Skeletal muscle tissue (tissue), 4 donors: Measurements from ENCODE around the gene STBD1. TPM values are rescaled to one million over a fixed set of nuclear protein-coding genes. Genes with fewer than 3 reads are reported as not detected.

Experiments
- H3K27ac ChIP-seq: one replicate; pipeline ENCODE4 v1.7.0; 2013; ENCODE audit warnings: mild to moderate bottlenecking, low read depth, low read length, inconsistent platforms
- H3K27me3 ChIP-seq, 3 donors: one replicate each; pipeline ENCODE4 v1.7.0; 2013; ENCODE audit warnings: low read length in 3 of 3; ENCODE audit not compliant: control insufficient read depth in 3 of 3, insufficient read depth in 3 of 3
- H3K36me3 ChIP-seq, 3 donors: one replicate each; pipeline ENCODE4 v1.7.0; 2013; ENCODE audit warnings: low read length in 3 of 3; ENCODE audit not compliant: control insufficient read depth in 3 of 3, insufficient read depth in 3 of 3
- H3K4me1 ChIP-seq, 3 donors: one replicate each; pipeline ENCODE4 v1.7.0; 2013; ENCODE audit warnings: low read length in 3 of 3, mild to moderate bottlenecking in 3 of 3; ENCODE audit not compliant: control insufficient read depth in 3 of 3, insufficient read depth in 3 of 3
- H3K4me3 ChIP-seq, 3 donors: one replicate each; pipeline ENCODE4 v1.7.0; 2013; ENCODE audit warnings: low read length in 3 of 3
- H3K9ac ChIP-seq, 3 donors: one replicate each; pipeline ENCODE4 v1.7.0; 2013; ENCODE audit warnings: low read length in 3 of 3, mild to moderate bottlenecking in 3 of 3, moderate library complexity in 2 of 3, low read depth in 1 of 3
- H3K9me3 ChIP-seq, 3 donors: one replicate each; pipeline ENCODE4 v1.7.0; 2013; ENCODE audit warnings: low read length in 3 of 3; ENCODE audit not compliant: control insufficient read depth in 3 of 3
- total RNA-seq: library from RNA; depleted of rRNA; stranded (reverse); fragments of >200 nt; gene quantifications from one replicate; pipeline ENCODE4 v1.2.3, GENCODE V29; 2014
- donor health status: Osteomylitis.

Gene STBD1
- total RNA-seq: 27.1 TPM

- H3K9me3 ChIP-seq: no peaks in the 10 kb centered on the region
Measured at GRCh38 chr4:76305971-76306881, at the start of gene STBD1. TSS of gene STBD1 (plus strand) at chr4:76306733. CDS start at chr4:76306770, 37 bp downstream.

DNA sequence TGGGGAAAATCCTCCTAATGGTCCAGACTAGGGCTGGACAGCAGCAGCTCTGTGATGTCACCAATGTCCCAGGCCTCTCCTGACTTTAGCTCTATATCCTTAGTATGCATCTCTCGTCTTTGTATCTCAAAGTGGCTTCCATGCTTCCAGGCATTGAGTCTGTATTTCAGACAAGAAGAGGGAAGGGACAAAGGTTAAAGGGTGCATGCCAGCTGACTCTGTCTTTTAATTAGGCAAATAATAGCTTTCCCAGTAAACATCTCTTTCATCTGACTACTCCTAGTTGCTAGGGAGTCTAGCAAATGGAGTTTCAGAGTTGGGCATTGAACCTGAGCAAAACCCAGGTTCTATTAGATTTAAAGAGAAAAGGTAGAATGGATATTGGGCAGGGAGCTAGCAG is 49.6 kb upstream of the STBD1 start:
- Histone ChIP-seq H3K36me3 (peaks cover 0 to 2% (median 0%) of the 10 kb centered on the region in 3 donors), H3K27ac (no peak overlapping the region), H3K9me3 (no peaks in the 10 kb centered on the region), H3K9ac (no peak overlapping the region), H3K4me1 (peaks cover 0 to 5% (median 2%) of the 10 kb centered on the region in 3 donors), H3K27me3 (no peaks in the 10 kb centered on the region), H3K4me3 (no peak overlapping the region)

More at GRCh38 chr4:76305971-76306881, at the start of gene STBD1:
- H3K27me3 ChIP-seq: no peaks in the 10 kb centered on the region
- H3K4me1 ChIP-seq: peaks cover 43 to 66% (median 53%) of the 10 kb centered on the region in 3 donors
- H3K27ac ChIP-seq: peak within 1 kb of the TSS; percentile 97
- peak within 1 kb of the TSS; percentile 81 to 97 (median 96) for H3K9ac ChIP-seq
- H3K4me3 ChIP-seq: peak within 1 kb of the TSS; percentile 87 to 92 (median 92)
- H3K36me3 ChIP-seq: peaks cover 9 to 21% (median 17%) of the 10 kb centered on the region in 3 donors

DNA sequence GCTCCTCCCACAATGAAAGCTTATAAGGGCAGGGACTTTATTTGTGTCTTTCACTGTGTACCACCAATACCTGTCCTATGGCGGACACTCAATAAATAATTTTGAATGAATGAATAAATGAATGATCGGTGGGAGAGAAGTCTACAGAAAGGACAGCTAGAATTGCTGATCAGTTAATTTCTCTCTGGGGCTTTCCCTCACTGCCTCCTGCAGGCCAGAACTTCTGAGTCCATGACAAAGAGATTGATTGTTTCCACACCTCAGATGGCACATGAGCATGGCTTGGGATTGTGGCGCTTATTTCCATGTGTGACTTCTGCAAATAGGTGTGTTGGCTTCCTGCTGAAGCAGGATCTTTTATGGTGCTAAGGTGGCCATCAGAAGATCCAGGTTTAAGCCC is 48.7 kb upstream of the STBD1 start:
- no peaks in the 10 kb centered on the region for H3K27me3 ChIP-seq
- no peaks in the 10 kb centered on the region for H3K9me3 ChIP-seq
- H3K36me3 ChIP-seq: peaks cover 0 to 2% (median 0%) of the 10 kb centered on the region in 3 donors
- no peaks in the 10 kb centered on the region for H3K4me1 ChIP-seq
- no peak overlapping the region for H3K9ac ChIP-seq
- no peak overlapping the region for H3K4me3 ChIP-seq
- H3K27ac ChIP-seq: no peak overlapping the region

- peaks cover 0 to 16% (median 3%) of the 10 kb centered on the region in 3 donors for H3K36me3 ChIP-seq
- no peaks in the 10 kb centered on the region for H3K9me3 ChIP-seq
- no peak overlapping the region for H3K9ac ChIP-seq
- no peaks in the 10 kb centered on the region for H3K27me3 ChIP-seq
- H3K4me3 ChIP-seq: no peak overlapping the region
- no peak overlapping the region for H3K27ac ChIP-seq
- H3K4me1 ChIP-seq: no peaks in the 10 kb centered on the region
Measured at GRCh38 chr4:76260571-76260970, 46.0 kb upstream of the STBD1 start.

- Histone ChIP-seq H3K4me1 (no peaks in the 10 kb centered on the region), H3K27ac (no peak overlapping the region), H3K27me3 (no peaks in the 10 kb centered on the region), H3K9me3 (no peaks in the 10 kb centered on the region), H3K9ac (no peak overlapping the region), H3K4me3 (no peak overlapping the region), H3K36me3 (peaks cover 0 to 26% (median 3%) of the 10 kb centered on the region in 3 donors)
Measured at GRCh38 chr4:76265631-76266218, 40.8 kb upstream of the STBD1 start.

GRCh38 chr4:76266627-76267026 is 39.9 kb upstream of the STBD1 start:
- no peak overlapping the region for H3K4me3 ChIP-seq
- no peaks in the 10 kb centered on the region for H3K27me3 ChIP-seq
- H3K9ac ChIP-seq: no peak overlapping the region
- H3K36me3 ChIP-seq: peaks cover 2 to 34% (median 3%) of the 10 kb centered on the region in 3 donors
- no peaks in the 10 kb centered on the region for H3K4me1 ChIP-seq
- H3K9me3 ChIP-seq: no peaks in the 10 kb centered on the region
- H3K27ac ChIP-seq: no peak overlapping the region

GRCh38 chr4:76267811-76268210 is 38.7 kb upstream of the STBD1 start:
- Histone ChIP-seq H3K4me1 (no peaks in the 10 kb centered on the region), H3K27me3 (no peaks in the 10 kb centered on the region), H3K9ac (no peak overlapping the region), H3K4me3 (no peak overlapping the region), H3K27ac (no peak overlapping the region), H3K9me3 (no peaks in the 10 kb centered on the region), H3K36me3 (peaks cover 2 to 34% (median 3%) of the 10 kb centered on the region in 3 donors)

DNA sequence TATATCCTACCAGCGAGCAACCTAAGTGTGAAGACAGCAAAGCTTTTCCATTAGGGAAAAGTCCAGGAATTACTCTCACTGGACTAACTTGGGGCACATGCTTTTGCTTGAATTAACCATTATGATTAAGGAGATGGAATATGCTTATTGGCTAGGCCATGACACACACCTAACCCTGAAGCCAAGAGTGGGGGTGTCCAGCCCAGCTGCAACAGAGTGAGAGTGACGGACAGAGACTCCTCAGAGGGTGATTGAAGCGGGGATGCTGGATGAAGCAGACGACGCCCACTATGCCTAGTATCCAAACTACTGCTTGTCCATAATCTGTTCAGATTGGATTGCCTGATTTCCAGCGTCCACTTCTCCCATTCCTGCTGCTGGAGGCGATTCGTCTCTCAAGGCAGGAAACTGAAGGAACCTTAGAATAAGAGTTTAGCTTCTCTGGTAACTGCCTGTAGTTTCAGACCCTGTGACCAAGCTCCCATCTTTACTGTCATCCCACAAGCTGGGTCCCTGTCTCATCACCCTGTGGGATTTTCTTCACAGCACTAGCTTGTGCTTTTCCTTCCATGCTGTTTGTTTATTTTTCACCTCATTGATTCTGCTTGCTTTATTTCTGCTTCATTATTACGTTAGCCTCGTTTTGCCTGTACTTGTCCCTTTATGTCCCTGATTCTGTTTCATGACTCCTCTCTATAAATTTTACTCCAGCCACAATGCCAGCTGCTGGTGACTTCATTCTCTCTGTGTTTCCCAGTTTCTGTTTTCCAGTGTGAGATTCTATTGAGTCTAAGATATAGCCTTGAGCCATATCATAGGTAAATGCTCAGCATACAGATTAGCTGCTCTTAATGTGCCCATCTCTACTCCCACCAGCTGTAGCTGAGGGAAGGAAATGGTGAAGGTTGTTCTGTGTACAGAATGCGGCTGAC is 36.0 kb upstream of the STBD1 start:
- Histone ChIP-seq H3K4me3 (no peak overlapping the region), H3K27me3 (no peaks in the 10 kb centered on the region), H3K4me1 (no peaks in the 10 kb centered on the region), H3K9ac (no peak overlapping the region), H3K9me3 (no peaks in the 10 kb centered on the region), H3K27ac (no peak overlapping the region), H3K36me3 (peaks cover 0 to 19% (median 2%) of the 10 kb centered on the region in 3 donors)

- no peaks in the 10 kb centered on the region for H3K9me3 ChIP-seq
- H3K4me1 ChIP-seq: no peaks in the 10 kb centered on the region
- no peaks in the 10 kb centered on the region for H3K27me3 ChIP-seq
Measured at GRCh38 chr4:76271248-76271647, 35.3 kb upstream of the STBD1 start.

More at GRCh38 chr4:76271248-76271647, 35.3 kb upstream of the STBD1 start:
- no peak overlapping the region for H3K27ac ChIP-seq
- H3K4me3 ChIP-seq: no peak overlapping the region
- H3K36me3 ChIP-seq: peaks cover 0 to 19% (median 2%) of the 10 kb centered on the region in 3 donors
- no peak overlapping the region for H3K9ac ChIP-seq
